OCI-LY7 (cell line): ENCODE data around the gene ATXN10.

Experiments
- EZH2phosphoT487 ChIP-seq: fragments of 200-600 bp; sonication (generic); IDR thresholded peaks from 2 replicates; pipeline ENCODE4 v1.6.1; 2018; ENCODE audit warnings: low read depth, borderline replicate concordance, mild to moderate bottlenecking, mixed run types, antibody characterized with exemption, low read length, moderate library complexity, mixed read lengths
- TF ChIP-seq, protein P1 (sequence below): fragments of 200-600 bp; sonication (generic); conservative IDR thresholded peaks from 2 replicates; pipeline ENCODE4 v1.5.1; 2014; ENCODE audit warnings: mild to moderate bottlenecking, antibody characterized with exemption, low read length, moderate library complexity, mixed read lengths

DNA sequence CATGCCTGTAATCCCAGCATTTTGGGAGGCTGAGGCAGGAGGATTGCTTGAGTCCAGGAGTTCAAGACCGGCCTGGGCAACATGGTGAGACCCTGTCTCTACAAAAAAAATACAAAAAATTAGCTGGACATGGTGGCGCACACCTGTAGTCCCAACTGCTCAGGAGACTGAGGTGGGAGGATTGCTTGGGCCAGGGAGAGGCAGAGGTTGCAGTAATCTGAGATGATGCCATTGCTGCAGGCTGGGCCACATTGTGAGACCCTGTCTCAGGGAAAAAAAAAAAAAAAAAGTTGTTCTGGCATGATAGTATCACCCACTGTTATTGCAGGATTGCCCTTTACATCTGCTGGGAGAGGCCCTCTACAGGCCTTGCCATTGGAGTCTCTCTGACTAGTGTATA, 18.4 kb downstream of the ATXN10 start:
- TF ChIP-seq, protein P1, sequence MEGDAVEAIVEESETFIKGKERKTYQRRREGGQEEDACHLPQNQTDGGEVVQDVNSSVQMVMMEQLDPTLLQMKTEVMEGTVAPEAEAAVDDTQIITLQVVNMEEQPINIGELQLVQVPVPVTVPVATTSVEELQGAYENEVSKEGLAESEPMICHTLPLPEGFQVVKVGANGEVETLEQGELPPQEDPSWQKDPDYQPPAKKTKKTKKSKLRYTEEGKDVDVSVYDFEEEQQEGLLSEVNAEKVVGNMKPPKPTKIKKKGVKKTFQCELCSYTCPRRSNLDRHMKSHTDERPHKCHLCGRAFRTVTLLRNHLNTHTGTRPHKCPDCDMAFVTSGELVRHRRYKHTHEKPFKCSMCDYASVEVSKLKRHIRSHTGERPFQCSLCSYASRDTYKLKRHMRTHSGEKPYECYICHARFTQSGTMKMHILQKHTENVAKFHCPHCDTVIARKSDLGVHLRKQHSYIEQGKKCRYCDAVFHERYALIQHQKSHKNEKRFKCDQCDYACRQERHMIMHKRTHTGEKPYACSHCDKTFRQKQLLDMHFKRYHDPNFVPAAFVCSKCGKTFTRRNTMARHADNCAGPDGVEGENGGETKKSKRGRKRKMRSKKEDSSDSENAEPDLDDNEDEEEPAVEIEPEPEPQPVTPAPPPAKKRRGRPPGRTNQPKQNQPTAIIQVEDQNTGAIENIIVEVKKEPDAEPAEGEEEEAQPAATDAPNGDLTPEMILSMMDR: no peak
- TF ChIP-seq EZH2phosphoT487: no peak
